Spleen (tissue), 11 donors: Measurements from ENCODE around the gene STXBP1. TPM values are rescaled to one million over a fixed set of nuclear protein-coding genes. Genes with fewer than 3 reads are reported as not detected.

Experiments used
- DNase-seq: peaks from one replicate; pipeline ENCODE4 v3.0.0-alpha.2; 2020
- H3K27ac ChIP-seq, 8 donors: fragments of 200-600 bp; sonication (generic) in 7 of 8; 1 replicate in 4 of 8; 2 replicates in 4 of 8; pipeline versions ENCODE4 v1.5.0 to v1.8.0; 2016 to 2021; ENCODE audit warnings: inconsistent platforms in 4 of 8, mild to moderate bottlenecking in 4 of 8, moderate library complexity in 1 of 8
- H3K27me3 ChIP-seq, 7 donors: fragments of 200-600 bp; sonication (generic) in 6 of 7; replicated peaks in 1 of 7; 1 replicate in 4 of 7; 2 replicates in 3 of 7; pipeline versions ENCODE4 v1.5.0 to v1.8.0; 2016 to 2021; ENCODE audit warnings: inconsistent platforms in 3 of 7, mild to moderate bottlenecking in 1 of 7
- H3K36me3 ChIP-seq, 6 donors: fragments of 200-600 bp; sonication (generic) in 5 of 6; 1 replicate in 4 of 6; 2 replicates in 2 of 6; pipeline versions ENCODE4 v1.5.0 to v1.8.0; 2016 to 2021; ENCODE audit warnings: inconsistent platforms in 2 of 6
- H3K4me1 ChIP-seq, 6 donors: fragments of 200-600 bp; sonication (generic) in 5 of 6; 1 replicate in 3 of 6; 2 replicates in 3 of 6; pipeline versions ENCODE4 v1.5.0 to v1.8.0; 2016 to 2021; ENCODE audit warnings: inconsistent platforms in 3 of 6
- H3K4me3 ChIP-seq, 8 donors: fragments of 200-600 bp; sonication (generic) in 7 of 8; 1 replicate in 4 of 8; 2 replicates in 4 of 8; pipeline versions ENCODE4 v1.5.0 to v1.8.0; 2016 to 2021; ENCODE audit warnings: inconsistent platforms in 4 of 8, mild to moderate bottlenecking in 4 of 8, moderate library complexity in 2 of 8
- H3K9me3 ChIP-seq, 8 donors: fragments of 200-600 bp; sonication (generic) in 7 of 8; 1 replicate in 4 of 8; 2 replicates in 4 of 8; pipeline versions ENCODE4 v1.5.0 to v1.8.0; 2016 to 2021; ENCODE audit warnings: inconsistent platforms in 4 of 8
- POLR2A ChIP-seq, 3 donors: fragments of 450-650 bp; IDR thresholded peaks; one replicate each; pipeline ENCODE4 v1.5.1; 2017; ENCODE audit warnings: antibody characterized with exemption in 3 of 3, mild to moderate bottlenecking in 1 of 3
- POLR2AphosphoS5 ChIP-seq, 3 donors: sonication (generic); formaldehyde crosslinking; IDR thresholded peaks; one replicate each; pipeline ENCODE4 v1.5.1; 2017; ENCODE audit warnings: antibody characterized with exemption in 3 of 3
- WGBS, 5 donors: extraction: QIAGEN DNeasy Blood & Tissue Kit in 3 of 5; methylation state at CpG; one replicate each; pipeline versions ENCODE4 v1.1.5 to v1.1.7; 2013 to 2018; 5-methylcytosine and 5-hydroxymethylcytosine counted together
- intact Hi-C: fragments of 100-400 bp; cut with DNase I; formaldehyde crosslinking; loops from one replicate; pipeline ENCODE4 v1.15.0; 2023; ENCODE audit warnings: low total_unique reads
- polyA plus RNA-seq, 3 donors: library from polyadenylated mRNA; stranded (reverse); fragments of 200-250 nt; gene quantifications; one replicate each; pipeline ENCODE4 v1.2.1, GENCODE V29; 2013
- total RNA-seq, 7 donors: library from RNA; depleted of rRNA in 3 of 7; stranded (reverse); fragments of >200 nt in 3 of 7; fragmentation: NEBNext Ultra II Directional in 4 of 7; extraction: Animal tissue kit (Norgen Biotek cat#: 25700) in 4 of 7; gene quantifications; one replicate each; pipeline versions ENCODE4 v1.1.0 to v1.2.1, GENCODE V29; 2016 to 2021
- TF ChIP-seq, protein P1 (sequence below), 11 experiments: fragments of 200-600 bp in 7 of 11; fragments of 450-650 bp in 4 of 11; sonication (generic) in 4 of 11; IDR thresholded peaks in 8 of 11; conservative IDR thresholded peaks in 3 of 11; 1 replicate in 7 of 11; 2 replicates in 4 of 11; pipeline versions ENCODE4 v1.4.0 to v1.8.0; 2016 to 2021; ENCODE audit warnings: antibody characterized with exemption in 11 of 11, inconsistent platforms in 4 of 11, mild to moderate bottlenecking in 1 of 11
- donor health status: healthy with polysubstance abuse.
- donor health status: DM: no; HTN: no; CAD: no; lungs with moderate emphysema.
- donor health status: DM: no; HTN: no; CAD: no.
- donor health status: Bipolar disorder and iron deficiency.
- donor health status: healthy.
- donor health status: DM: no; HTN: no; CAD: no.
- donor health status: DM: yes; HTN: yes; CAD: no.

Gene STXBP1
- total and polyA plus RNA-seq, 10 donors = 4.3 to 75.7 (median 31.6) TPM

DNA sequence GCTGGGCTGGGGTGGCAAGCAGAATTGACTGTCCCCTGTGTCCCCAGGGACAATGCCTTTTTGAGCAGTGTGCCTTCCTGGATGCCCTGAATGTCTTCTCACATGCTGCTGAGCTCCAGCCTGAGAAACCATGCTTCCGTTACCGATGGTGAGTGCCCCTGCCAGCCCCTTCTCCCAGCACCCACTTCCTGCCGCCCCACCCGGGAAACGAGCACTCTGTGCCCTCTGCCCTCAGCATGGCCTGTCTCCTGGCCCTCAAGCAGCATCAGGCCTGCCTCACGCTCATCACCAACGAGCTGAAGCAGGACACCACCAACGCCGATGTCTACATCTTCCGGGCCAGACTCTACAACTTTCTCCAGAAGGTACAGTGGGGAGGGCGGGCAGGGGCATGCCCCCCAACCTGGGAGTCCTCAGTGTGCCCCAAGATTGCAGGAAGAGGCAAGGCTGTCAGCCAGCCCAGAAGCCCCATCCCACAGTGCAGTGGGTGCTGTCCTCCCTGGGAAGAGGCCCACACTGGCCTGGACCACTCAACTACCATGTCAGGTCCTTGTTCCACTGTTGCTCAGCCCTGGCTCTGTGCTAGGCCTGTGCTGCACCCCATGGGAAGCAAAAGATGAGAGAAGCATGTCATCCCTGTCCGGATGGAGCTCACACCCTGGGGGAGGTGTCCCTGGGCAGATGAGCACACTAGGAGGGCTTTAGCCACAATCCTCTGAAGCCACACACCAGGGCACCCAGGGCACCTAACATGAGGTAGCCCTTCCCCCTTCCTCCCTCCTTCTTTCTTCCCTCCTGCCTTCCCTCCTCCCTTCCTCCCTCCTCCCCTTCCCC is 108.2 kb downstream of the STXBP1 start:
- H3K4me3 ChIP-seq = peak overlapping the region in 1 of 8 donors; percentile 27
- intact Hi-C loops = loop anchor here (10.0 kb wide), 1 partner anchor 215 kb away; no protein-coding TSS in a partner anchor
- H3K9me3 ChIP-seq = no peaks in the 10 kb centered on the region
- peaks cover 0 to 2% (median 0%) of the 10 kb centered on the region in 7 donors for H3K27me3 ChIP-seq
- peaks cover 4 to 38% (median 14%) of the 10 kb centered on the region in 6 donors for H3K4me1 ChIP-seq
- WGBS, 5 donors = 64 to 81% (median 67%) methylated on average over 12 of the region's 12 CpGs
- H3K27ac ChIP-seq = peak overlapping the region in 5 of 8 donors; percentile 14 to 81 (median 44)
- H3K36me3 ChIP-seq = no peaks in the 10 kb centered on the region
- TF ChIP-seq POLR2AphosphoS5 (IDR thresholded peaks at IDR 0.05) = peak in 2 of 3 donors; percentile 37 to 60
- TF ChIP-seq POLR2A (IDR thresholded peaks at IDR 0.05) = no peak
- DNase-seq = no peak

DNA sequence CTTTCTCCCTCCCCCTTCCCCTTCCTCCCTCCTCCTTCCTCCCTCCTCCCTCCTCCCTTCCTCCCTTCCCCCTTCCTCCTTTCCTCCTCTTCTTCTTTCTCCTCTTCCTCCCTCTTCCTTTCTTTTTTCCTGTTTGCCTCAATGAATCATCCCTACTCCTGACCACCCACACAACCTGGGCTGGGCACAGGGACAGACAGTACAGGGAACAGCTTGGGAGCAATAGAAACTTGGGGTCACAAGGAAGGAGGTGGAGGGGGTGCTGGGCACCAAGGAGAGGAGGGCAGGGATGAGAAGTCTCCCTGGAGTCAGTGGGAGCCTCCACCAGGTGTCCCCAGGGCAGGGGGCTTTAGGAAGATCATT is 108.8 kb downstream of the STXBP1 start:
- Histone ChIP-seq H3K36me3 (no peaks in the 10 kb centered on the region), H3K9me3 (no peaks in the 10 kb centered on the region), H3K4me3 (peak overlapping the region in 1 of 8 donors; percentile 4), H3K27me3 (peaks cover 0 to 2% (median 0%) of the 10 kb centered on the region in 7 donors), H3K27ac (peak overlapping the region in 3 of 8 donors; percentile 6 to 81 (median 69)), H3K4me1 (peaks cover 4 to 37% (median 13%) of the 10 kb centered on the region in 6 donors)
- TF ChIP-seq POLR2A (IDR thresholded peaks at IDR 0.05) (no peak), POLR2AphosphoS5 (IDR thresholded peaks at IDR 0.05) (no peak)
- TF ChIP-seq, protein P1, sequence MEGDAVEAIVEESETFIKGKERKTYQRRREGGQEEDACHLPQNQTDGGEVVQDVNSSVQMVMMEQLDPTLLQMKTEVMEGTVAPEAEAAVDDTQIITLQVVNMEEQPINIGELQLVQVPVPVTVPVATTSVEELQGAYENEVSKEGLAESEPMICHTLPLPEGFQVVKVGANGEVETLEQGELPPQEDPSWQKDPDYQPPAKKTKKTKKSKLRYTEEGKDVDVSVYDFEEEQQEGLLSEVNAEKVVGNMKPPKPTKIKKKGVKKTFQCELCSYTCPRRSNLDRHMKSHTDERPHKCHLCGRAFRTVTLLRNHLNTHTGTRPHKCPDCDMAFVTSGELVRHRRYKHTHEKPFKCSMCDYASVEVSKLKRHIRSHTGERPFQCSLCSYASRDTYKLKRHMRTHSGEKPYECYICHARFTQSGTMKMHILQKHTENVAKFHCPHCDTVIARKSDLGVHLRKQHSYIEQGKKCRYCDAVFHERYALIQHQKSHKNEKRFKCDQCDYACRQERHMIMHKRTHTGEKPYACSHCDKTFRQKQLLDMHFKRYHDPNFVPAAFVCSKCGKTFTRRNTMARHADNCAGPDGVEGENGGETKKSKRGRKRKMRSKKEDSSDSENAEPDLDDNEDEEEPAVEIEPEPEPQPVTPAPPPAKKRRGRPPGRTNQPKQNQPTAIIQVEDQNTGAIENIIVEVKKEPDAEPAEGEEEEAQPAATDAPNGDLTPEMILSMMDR (IDR thresholded peaks at IDR 0.05 in 8 of 11, conservative IDR thresholded peaks at IDR 0.05 in 3 of 11) = no peak
- intact Hi-C loops = loop anchor here (10.0 kb wide), 1 partner anchor 216 kb away; no protein-coding TSS in a partner anchor
- no peak for DNase-seq

DNA sequence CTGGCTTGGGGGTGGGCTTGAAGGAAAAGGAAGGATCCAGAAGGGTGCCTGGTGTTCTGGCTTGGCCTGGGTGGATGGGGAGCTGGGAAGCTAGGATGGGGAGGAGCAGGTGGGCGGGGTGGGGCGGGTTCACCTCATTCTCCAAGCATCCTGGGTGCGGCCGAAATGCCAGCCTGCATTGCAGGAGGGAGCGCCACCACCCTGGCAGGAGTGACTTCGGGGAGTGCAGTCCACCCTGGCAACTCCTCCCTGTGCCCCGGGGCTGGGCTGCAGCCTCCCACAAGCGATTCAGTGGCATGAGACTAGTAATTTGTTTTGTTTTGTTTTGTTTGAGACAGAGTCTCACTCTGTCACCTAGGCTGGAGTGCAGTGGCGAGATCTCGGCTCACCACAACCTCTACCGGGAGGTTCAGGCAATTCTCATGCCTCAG is 109.3 kb downstream of the STXBP1 start:
- Histone ChIP-seq H3K27ac (peak overlapping the region in 3 of 8 donors; percentile 6 to 69 (median 46)), H3K4me1 (peaks cover 0 to 31% (median 8%) of the 10 kb centered on the region in 6 donors), H3K4me3 (peak overlapping the region in 1 of 8 donors; percentile 4), H3K27me3 (peaks cover 0 to 2% (median 0%) of the 10 kb centered on the region in 7 donors), H3K9me3 (no peaks in the 10 kb centered on the region), H3K36me3 (no peaks in the 10 kb centered on the region)
- intact Hi-C loops = loop anchor here (10.0 kb wide), 1 partner anchor 217 kb away; no protein-coding TSS in a partner anchor
- no peak for DNase-seq
- WGBS, 5 donors = 64 to 79% (median 77%) methylated on average over 9 to 11 of the region's 11 CpGs
- TF ChIP-seq POLR2A (IDR thresholded peaks at IDR 0.05) (no peak), POLR2AphosphoS5 (IDR thresholded peaks at IDR 0.05) (no peak)
- TF ChIP-seq, protein P1 (IDR thresholded peaks at IDR 0.05 in 8 of 11, conservative IDR thresholded peaks at IDR 0.05 in 3 of 11) = no peak

DNA sequence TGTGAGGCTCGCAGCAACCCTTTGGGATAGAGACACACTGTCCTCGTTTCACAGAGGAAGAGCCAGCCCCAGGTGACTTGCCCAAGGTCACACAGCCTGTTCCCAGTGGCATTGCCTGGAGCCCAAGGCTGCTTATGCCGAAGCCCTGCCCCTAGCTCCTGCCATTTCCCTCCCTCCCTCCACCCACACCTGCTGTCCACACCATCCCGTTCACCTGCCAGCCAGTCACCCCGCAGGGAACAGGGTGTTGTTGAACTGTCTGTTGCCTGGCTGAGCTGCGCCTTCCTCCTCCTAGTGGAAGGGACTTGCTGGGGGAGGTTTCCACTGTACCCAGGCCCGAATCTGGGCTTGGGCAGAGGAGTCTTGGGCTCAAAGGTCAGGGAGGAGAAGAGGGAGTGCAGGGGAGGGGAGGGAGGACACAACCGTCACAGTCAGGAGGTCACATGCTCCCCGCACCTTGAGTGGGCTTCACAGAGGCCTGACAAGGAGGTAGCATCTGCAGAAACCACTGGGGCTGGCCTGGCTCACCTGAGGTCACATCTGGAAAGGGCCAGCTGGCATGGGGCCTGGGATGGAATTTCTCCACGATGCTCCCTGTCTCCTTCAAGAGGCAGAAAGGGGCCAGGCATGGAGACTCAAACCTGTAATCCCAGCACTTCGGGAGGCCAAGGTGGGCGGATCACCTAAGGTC is 110.1 kb downstream of the STXBP1 start:
- Histone ChIP-seq H3K4me3 (no peak overlapping the region), H3K36me3 (no peaks in the 10 kb centered on the region), H3K27me3 (peaks cover 0 to 2% (median 0%) of the 10 kb centered on the region in 7 donors), H3K4me1 (peaks cover 0 to 28% (median 6%) of the 10 kb centered on the region in 6 donors), H3K27ac (peak overlapping the region in 1 of 8 donors; percentile 46), H3K9me3 (no peaks in the 10 kb centered on the region)
- DNase-seq = no peak
- 76 to 88% (median 84%) methylated on average over 12 of the region's 12 CpGs for WGBS, 5 donors
- intact Hi-C loops = loop anchor here (10.0 kb wide), 1 partner anchor 217 kb away; no protein-coding TSS in a partner anchor
- no peak for TF ChIP-seq POLR2A (IDR thresholded peaks at IDR 0.05)
- TF ChIP-seq, protein P1 (IDR thresholded peaks at IDR 0.05 in 8 of 11, conservative IDR thresholded peaks at IDR 0.05 in 3 of 11) = no peak
- TF ChIP-seq POLR2AphosphoS5 (IDR thresholded peaks at IDR 0.05) = no peak
